Right lobe of liver (tissue), 6 donors: ENCODE data around the gene HELZ. TPM values are rescaled to one million over a fixed set of nuclear protein-coding genes. Genes with fewer than 3 reads are reported as not detected.

Source experiments
- ATAC-seq, 4 donors: fragments of 200-7000 bp; cut with Tn5 transposase; one replicate each; pipeline ENCODE4 v1.9.1; 2020; ENCODE audit warnings: mild to moderate bottlenecking in 4 of 4, moderate library complexity in 4 of 4
- DNase-seq, 3 donors: peaks; one replicate each; pipeline ENCODE4 v3.0.0-alpha.2; 2020
- H3K27ac ChIP-seq, 3 donors: fragments of 200-600 bp; one replicate each; pipeline ENCODE4 v1.8.0; 2022
- H3K27me3 ChIP-seq, 2 donors: fragments of 200-600 bp; one replicate each; pipeline ENCODE4 v1.8.0; 2022
- H3K36me3 ChIP-seq, 4 donors: fragments of 200-600 bp; sonication (generic) in 1 of 4; one replicate each; pipeline versions ENCODE4 v1.5.1 to v1.8.0; 2017 to 2022; ENCODE audit warnings: control low read depth in 1 of 4
- H3K4me1 ChIP-seq, 4 donors: fragments of 200-600 bp; sonication (generic) in 1 of 4; one replicate each; pipeline versions ENCODE4 v1.5.1 to v1.8.0; 2017 to 2022; ENCODE audit warnings: control low read depth in 1 of 4
- H3K4me3 ChIP-seq, 3 donors: fragments of 200-600 bp; one replicate each; pipeline ENCODE4 v1.8.0; 2022
- H3K9me3 ChIP-seq, 4 donors: fragments of 200-600 bp; sonication (generic) in 1 of 4; one replicate each; pipeline versions ENCODE4 v1.5.1 to v1.8.0; 2017 to 2022; ENCODE audit warnings: control low read depth in 1 of 4
- CTCF ChIP-seq, 4 donors: fragments of 200-600 bp in 3 of 4; fragments of 450-650 bp in 1 of 4; IDR thresholded peaks; one replicate each; pipeline versions ENCODE4 v1.5.1 to v1.8.0; 2016 to 2022; ENCODE audit warnings: antibody characterized with exemption in 4 of 4, mild to moderate bottlenecking in 2 of 4
- POLR2A ChIP-seq: fragments of 450-650 bp; IDR thresholded peaks from one replicate; pipeline ENCODE4 v1.6.1; 2017; ENCODE audit warnings: antibody characterized with exemption, mild to moderate bottlenecking
- WGBS: methylation state at CpG from one replicate; pipeline ENCODE4 v1.1.6; 2018; ENCODE audit warnings: low coverage, low lambda C conversion rate; ENCODE audit not compliant: insufficient coverage; ENCODE audit errors: missing lambda C conversion rate; 5-methylcytosine and 5-hydroxymethylcytosine counted together
- intact Hi-C, 2 donors: fragments of 100-400 bp; cut with DNase I; formaldehyde crosslinking; loops; one replicate each; pipeline versions ENCODE4 v1.11.2 to v1.14.1; 2022
- total RNA-seq, 6 experiments: library from RNA; depleted of rRNA in 2 of 6; stranded (reverse); fragments of >200 nt in 2 of 6; fragmentation: NEBNext Ultra II Directional in 3 of 6; extraction: Animal tissue kit (Norgen Biotek cat#: 25700) in 3 of 6; gene quantifications; one replicate each; pipeline versions ENCODE4 v1.1.0 to v1.2.4, GENCODE V29; 2016 to 2023
- donor health status: DM: no; HTN: yes; CAD: no.
- donor health status: DM: no; HTN: no; CAD: no.
- donor health status: DM: no; HTN: no; CAD: no.
- donor health status: DM: no; HTN: yes; CAD: no.
- donor health status: DM: no; HTN: yes; CAD: no.

The HELZ gene
- total RNA-seq, 6 experiments from 2014 or later, result 24.2 to 33.6 (median 30.9) TPM

GRCh38 chr17:67038861-67039365, 206.1 kb downstream of the HELZ start:
- TF ChIP-seq POLR2A (no peak), CTCF (IDR thresholded peaks at IDR 0.05) (no peak)
- Histone ChIP-seq H3K36me3 (no peaks in the 10 kb centered on the region), H3K4me1 (no peaks in the 10 kb centered on the region), H3K27ac (no peak overlapping the region), H3K9me3 (no peaks in the 10 kb centered on the region), H3K27me3 (no peaks in the 10 kb centered on the region), H3K4me3 (no peak overlapping the region)
- DNase-seq (no peak), ATAC-seq (no peak)
- intact Hi-C loops, result no loop called here
- WGBS, result 38% methylated on average over 4 of the region's 5 CpGs

- intact Hi-C loops, result no loop called here
- no peak for TF ChIP-seq CTCF (IDR thresholded peaks at IDR 0.05)
- TF ChIP-seq POLR2A, result no peak
- H3K27ac ChIP-seq, result no peak overlapping the region
- WGBS, result 61% methylated on average over 9 of the region's 11 CpGs
- DNase-seq (no peak), ATAC-seq (no peak)
- no peaks in the 10 kb centered on the region for H3K9me3 ChIP-seq
- no peaks in the 10 kb centered on the region for H3K27me3 ChIP-seq
- no peak overlapping the region for H3K4me3 ChIP-seq
- H3K4me1 ChIP-seq, result no peaks in the 10 kb centered on the region
- no peaks in the 10 kb centered on the region for H3K36me3 ChIP-seq
These were observed 209.6 kb downstream of the HELZ start for GRCh38 chr17:67035131-67036083.

- no peaks in the 10 kb centered on the region for H3K36me3 ChIP-seq
- DNase-seq (no peak), ATAC-seq (no peak)
- no peaks in the 10 kb centered on the region for H3K27me3 ChIP-seq
- intact Hi-C loops, result no loop called here
- TF ChIP-seq POLR2A, result no peak
- TF ChIP-seq CTCF (IDR thresholded peaks at IDR 0.05), result no peak
- H3K4me3 ChIP-seq, result no peak overlapping the region
- 33% methylated on average over 1 of the region's 9 CpGs for WGBS
- no peaks in the 10 kb centered on the region for H3K4me1 ChIP-seq
- H3K9me3 ChIP-seq, result no peaks in the 10 kb centered on the region
- H3K27ac ChIP-seq, result no peak overlapping the region
These were observed 211.4 kb downstream of the HELZ start for GRCh38 chr17:67033613-67034012.

GRCh38 chr17:67032985-67033384, 212.0 kb downstream of the HELZ start:
- no peaks in the 10 kb centered on the region for H3K4me1 ChIP-seq
- no peaks in the 10 kb centered on the region for H3K36me3 ChIP-seq
- WGBS, result 65% methylated on average over 5 of the region's 13 CpGs
- no peak for TF ChIP-seq CTCF (IDR thresholded peaks at IDR 0.05)
- TF ChIP-seq POLR2A, result no peak
- DNase-seq (no peak), ATAC-seq (no peak)
- H3K27ac ChIP-seq, result no peak overlapping the region
- H3K4me3 ChIP-seq, result no peak overlapping the region
- H3K27me3 ChIP-seq, result no peaks in the 10 kb centered on the region
- H3K9me3 ChIP-seq, result no peaks in the 10 kb centered on the region
- intact Hi-C loops, result no loop called here
